Brain microvascular endothelial cell (primary cell): ENCODE measurements around the gene UBE2H.

Experiments used
- DNase-seq: peaks from one replicate; pipeline ENCODE4 v3.0.0-alpha.2; 2020
- H3K27ac ChIP-seq: fragments of 250-450 bp; sonication (Bioruptor Pico); 2 replicates; pipeline ENCODE4 v1.5.1; 2020; ENCODE audit warnings: mild to moderate bottlenecking, moderate library complexity
- H3K27me3 ChIP-seq: fragments of 250-450 bp; sonication (Bioruptor Pico); replicated peaks from 2 replicates; pipeline ENCODE4 v1.5.1; 2020; ENCODE audit warnings: mild to moderate bottlenecking
- H3K36me3 ChIP-seq: fragments of 250-450 bp; sonication (Bioruptor Pico); replicated peaks from 2 replicates; pipeline ENCODE4 v1.5.1; 2020; ENCODE audit warnings: mild to moderate bottlenecking
- H3K4me3 ChIP-seq: 2 replicates; pipeline ENCODE4 v1.5.1; 2011; ENCODE audit warnings: low read depth, mild to moderate bottlenecking, control low read depth, low read length, moderate library complexity
- CTCF ChIP-seq: IDR thresholded peaks from 2 replicates; pipeline ENCODE4 v1.5.1; 2011; ENCODE audit warnings: low read depth, mild to moderate bottlenecking, moderate library complexity, low read length, control low read depth, inconsistent platforms; ENCODE audit errors: missing control alignments
- in situ Hi-C: cut with HindIII; loops from 2 replicates; pipeline ENCODE4 v1.10.0; 2017; ENCODE audit warnings: low sequenced_read_pairs, low pct_ligation_motif_present

The UBE2H gene

GRCh38 chr7:129940329-129940728, 12.4 kb downstream of the UBE2H start:
- H3K27me3 ChIP-seq, result no peaks in the 10 kb centered on the region
- H3K27ac ChIP-seq, result no peak overlapping the region
- in situ Hi-C loops, result no loop called here
- no peak for DNase-seq
- no peaks in the 10 kb centered on the region for H3K36me3 ChIP-seq
- TF ChIP-seq CTCF, result no peak
- no peak overlapping the region for H3K4me3 ChIP-seq

GRCh38 chr7:129939881-129940280, 12.9 kb downstream of the UBE2H start:
- DNase-seq, result no peak
- in situ Hi-C loops, result no loop called here
- H3K27ac ChIP-seq, result no peak overlapping the region
- H3K36me3 ChIP-seq, result no peaks in the 10 kb centered on the region
- H3K4me3 ChIP-seq, result no peak overlapping the region
- TF ChIP-seq CTCF, result no peak
- H3K27me3 ChIP-seq, result no peaks in the 10 kb centered on the region

- peaks cover 4% of the 10 kb centered on the region for H3K36me3 ChIP-seq
- no peak for TF ChIP-seq CTCF
- no peak overlapping the region for H3K27ac ChIP-seq
- no peak overlapping the region for H3K4me3 ChIP-seq
- H3K27me3 ChIP-seq, result no peaks in the 10 kb centered on the region
- in situ Hi-C loops, result no loop called here
- DNase-seq, result no peak
These were observed 19.1 kb downstream of the UBE2H start for GRCh38 chr7:129933627-129934026.

- H3K27ac ChIP-seq, result no peak overlapping the region
- no peak overlapping the region for H3K4me3 ChIP-seq
- no peaks in the 10 kb centered on the region for H3K27me3 ChIP-seq
- no peak for TF ChIP-seq CTCF
- H3K36me3 ChIP-seq, result peaks cover 3% of the 10 kb centered on the region
- in situ Hi-C loops, result no loop called here
- no peak for DNase-seq
These were observed 26.1 kb downstream of the UBE2H start for GRCh38 chr7:129926618-129927017.

GRCh38 chr7:129925416-129926002, 27.3 kb downstream of the UBE2H start:
- DNase-seq, result peak; percentile 40
- Histone ChIP-seq H3K4me3 (no peak overlapping the region), H3K27me3 (no peaks in the 10 kb centered on the region), H3K36me3 (peaks cover 7% of the 10 kb centered on the region), H3K27ac (no peak overlapping the region)
- in situ Hi-C loops, result no loop called here
- no peak for TF ChIP-seq CTCF

GRCh38 chr7:129924602-129925001, 28.2 kb downstream of the UBE2H start:
- TF ChIP-seq CTCF, result no peak
- Histone ChIP-seq H3K27me3 (no peaks in the 10 kb centered on the region), H3K4me3 (no peak overlapping the region), H3K27ac (no peak overlapping the region), H3K36me3 (peaks cover 7% of the 10 kb centered on the region)
- in situ Hi-C loops, result no loop called here
- DNase-seq, result no peak
